ENCODE data around the gene GRM7.

Gene GRM7

GRCh38 chr3:7745711-7746110 is 884.8 kb downstream of the GRM7 start:
- DNase-seq, result no peak

- DNase-seq, result no peak
Observed at GRCh38 chr3:7749931-7750695, 889.2 kb downstream of the GRM7 start.

- no peak for DNase-seq
Observed at GRCh38 chr3:7752005-7752404, 891.1 kb downstream of the GRM7 start.

- no peak for DNase-seq
Observed at GRCh38 chr3:7754653-7755441, 893.9 kb downstream of the GRM7 start.

- no peak for DNase-seq
Observed at GRCh38 chr3:7759630-7760029, 898.7 kb downstream of the GRM7 start.

- DNase-seq, result no peak
Observed at GRCh38 chr3:7760718-7761117, 899.8 kb downstream of the GRM7 start.

- DNase-seq, result no peak
Observed at GRCh38 chr3:7764115-7764514, 903.2 kb downstream of the GRM7 start.

- no peak for DNase-seq
Observed at GRCh38 chr3:7766530-7766929, 905.6 kb downstream of the GRM7 start.

GRCh38 chr3:7779331-7779730 is 918.4 kb downstream of the GRM7 start:
- DNase-seq, result no peak

GRCh38 chr3:7781395-7781794 is 920.5 kb downstream of the GRM7 start:
- DNase-seq, result no peak

GRCh38 chr3:7787871-7788828 is 927.2 kb downstream of the GRM7 start:
- DNase-seq, result no peak

- DNase-seq, result no peak
Observed at GRCh38 chr3:7788881-7789280, 928.0 kb downstream of the GRM7 start.

- DNase-seq, result no peak
Observed at GRCh38 chr3:7789324-7789723, 928.4 kb downstream of the GRM7 start.

GRCh38 chr3:7790141-7790540 is 929.2 kb downstream of the GRM7 start:
- no peak for DNase-seq
